GM21786 (cell line): ENCODE results near the gene ITGB1.
A peak's percentile ranks its signal among the peaks of the same experiment; 100 is the strongest.

ENCODE experiments used
- ATAC-seq: cut with Tn5 transposase; IDR thresholded peaks from one replicate; pipeline ENCODE4 v1.9.1; 2021; ENCODE audit not compliant: unreplicated experiment

The ITGB1 gene

DNA sequence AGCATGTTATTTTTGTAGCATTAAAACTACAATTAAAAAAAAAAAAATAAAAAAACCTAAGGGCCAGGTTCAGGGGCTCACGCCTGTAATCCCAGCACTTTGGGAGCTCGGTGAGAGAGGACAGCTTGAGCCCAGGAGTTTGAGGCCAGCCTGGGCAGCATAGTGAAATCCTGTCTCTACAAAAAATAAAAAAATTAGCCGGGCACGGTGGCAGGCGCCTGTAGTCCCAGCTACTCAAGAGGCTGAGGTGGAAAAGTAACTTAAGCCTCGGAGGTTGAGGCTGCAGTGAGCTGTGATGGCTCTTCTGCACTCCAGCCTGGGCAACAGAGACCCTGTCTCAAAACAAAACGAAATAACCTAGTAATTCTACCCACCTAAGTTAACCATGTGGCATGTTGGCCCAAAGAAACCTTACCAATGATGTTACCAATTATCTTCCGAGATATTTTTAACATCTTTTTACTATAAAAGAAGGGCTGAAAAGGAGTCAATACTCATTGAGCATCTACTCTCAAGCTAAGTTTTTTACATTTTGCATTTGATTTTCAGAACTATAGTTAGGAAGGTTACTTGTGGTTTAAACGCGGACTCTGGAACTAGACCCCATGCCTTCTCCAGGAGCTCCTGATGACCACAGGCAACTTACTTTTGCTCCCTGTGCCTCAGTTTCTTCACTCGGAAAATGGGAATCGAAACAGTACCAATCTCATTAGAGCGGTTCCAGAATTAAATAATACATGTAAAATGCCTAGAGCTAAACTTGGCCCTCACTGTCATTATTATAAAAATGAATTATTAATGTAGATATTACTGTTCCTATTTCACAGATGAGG lies 1.4 kb downstream of the ITGB1 start:
- no peak for ATAC-seq

DNA sequence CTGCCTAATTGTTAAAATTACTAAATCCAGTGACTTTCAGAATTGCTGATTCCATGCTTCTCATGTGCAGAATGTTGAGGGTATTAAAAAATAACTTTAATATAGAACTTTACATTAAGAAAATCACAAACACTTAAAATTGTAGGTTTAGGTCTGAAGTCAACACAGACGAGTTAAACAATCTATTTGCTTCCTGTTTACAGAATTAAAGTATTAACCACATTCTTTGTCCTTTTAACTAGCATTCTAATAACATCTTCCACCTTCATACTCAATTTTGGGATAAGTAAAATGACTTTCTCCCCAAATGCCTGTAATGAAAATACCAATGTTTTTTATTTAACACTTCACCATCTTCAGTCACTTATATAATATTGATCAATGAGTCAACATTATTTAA lies 2.2 kb downstream of the ITGB1 start:
- ATAC-seq, result no peak

DNA sequence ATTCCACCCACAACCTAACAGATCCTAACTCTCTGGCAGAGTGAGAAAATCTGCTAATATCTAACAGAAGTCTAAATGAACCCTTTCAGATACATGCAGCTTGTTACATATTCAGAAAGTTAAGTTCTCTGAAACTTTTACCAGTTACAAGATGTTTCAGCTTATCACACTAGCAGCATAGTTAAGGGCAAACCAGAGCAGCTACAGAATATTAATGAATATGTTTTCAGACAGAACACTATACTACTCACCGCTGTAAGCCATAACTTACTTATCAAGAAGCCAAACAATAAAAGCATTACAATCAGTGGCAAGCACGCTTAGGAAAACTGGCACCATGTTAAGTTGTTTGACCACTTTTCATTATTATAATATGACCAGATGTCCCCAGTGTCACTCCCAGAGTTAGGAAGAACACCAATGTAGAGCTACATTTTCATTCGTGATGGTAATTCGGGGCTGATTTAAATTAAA lies 2.7 kb downstream of the ITGB1 start:
- ATAC-seq, result no peak

DNA sequence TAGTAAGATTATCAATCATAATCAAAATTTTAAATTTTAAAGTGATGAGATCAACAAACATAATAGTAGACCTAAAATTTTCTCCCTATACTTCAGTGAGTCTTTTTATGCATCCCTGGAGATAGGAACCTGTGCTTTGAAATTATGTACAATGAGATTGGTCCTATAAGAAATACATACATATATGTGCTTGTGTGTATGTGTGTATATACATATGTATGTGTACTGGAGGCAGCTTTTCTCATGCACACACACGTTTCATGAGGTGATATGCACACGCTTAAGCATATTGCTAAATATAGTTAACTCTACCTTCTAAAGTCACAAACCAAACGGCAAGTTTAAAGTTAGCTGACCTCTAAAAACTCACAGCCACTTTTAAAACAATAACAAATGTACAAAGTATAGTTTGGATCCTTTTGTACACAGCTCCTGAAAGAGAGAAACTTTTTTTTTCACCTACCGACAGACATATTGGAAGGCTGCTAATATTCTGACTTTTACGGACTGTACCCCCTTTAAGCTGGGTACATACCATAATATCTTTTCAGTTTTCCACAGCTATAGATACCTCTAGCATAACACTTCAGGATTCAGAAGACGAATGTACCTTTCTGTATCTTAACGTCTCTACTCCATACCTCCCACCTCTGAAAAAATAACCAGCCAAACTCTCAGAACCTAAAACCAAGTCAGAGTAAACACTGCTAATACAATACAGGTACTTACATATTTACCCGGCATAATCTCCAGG lies 3.3 kb downstream of the ITGB1 start:
- no peak for ATAC-seq

DNA sequence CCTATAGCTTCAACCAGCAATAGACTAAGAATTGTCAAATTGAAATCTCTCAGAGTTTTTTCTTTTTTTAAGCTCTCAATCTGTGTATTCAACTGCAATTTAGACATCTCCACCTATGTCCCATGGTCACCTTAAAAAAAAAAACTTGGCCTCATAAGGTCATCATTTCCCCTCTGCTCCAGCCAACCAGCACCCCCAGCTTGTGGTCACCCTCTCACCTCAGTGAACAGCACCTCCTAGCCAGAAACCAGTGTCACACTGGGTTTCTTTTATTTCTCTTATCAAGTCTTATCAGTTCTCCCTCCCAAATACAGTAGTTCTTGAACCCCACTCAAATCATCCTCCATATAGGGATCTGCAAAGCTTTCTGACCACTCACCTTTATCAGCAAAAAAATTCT lies 4.0 kb downstream of the ITGB1 start:
- ATAC-seq, result no peak

DNA sequence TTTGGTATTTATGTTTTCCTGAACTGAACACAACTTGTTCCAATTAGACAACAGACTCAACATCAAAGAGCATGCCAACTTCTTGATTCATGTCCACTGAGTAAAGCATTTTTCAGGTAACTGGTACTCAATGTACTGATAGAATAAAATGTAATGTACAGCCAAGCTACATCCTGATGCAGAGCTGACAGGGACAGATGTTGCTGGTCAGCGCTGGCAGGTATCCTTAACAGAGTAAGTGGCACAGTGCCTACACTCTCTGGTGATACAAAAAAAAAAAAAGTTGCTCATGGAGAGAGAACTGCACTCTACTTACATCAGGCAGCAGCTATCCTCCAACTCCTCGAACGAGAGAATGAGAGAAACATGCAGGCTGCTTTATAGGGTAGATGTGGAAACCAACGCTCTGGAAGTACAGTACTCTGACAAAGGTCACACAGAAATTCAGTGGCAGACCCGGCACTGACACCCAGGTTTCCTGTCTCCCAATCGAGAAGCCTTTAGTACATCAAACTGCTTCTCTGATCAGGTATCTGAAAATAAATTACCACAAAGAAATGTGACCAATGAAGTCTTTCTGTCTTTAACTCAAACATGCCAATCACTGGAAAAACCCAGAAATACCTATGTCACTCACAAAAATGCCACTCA lies 4.6 kb downstream of the ITGB1 start:
- no peak for ATAC-seq

DNA sequence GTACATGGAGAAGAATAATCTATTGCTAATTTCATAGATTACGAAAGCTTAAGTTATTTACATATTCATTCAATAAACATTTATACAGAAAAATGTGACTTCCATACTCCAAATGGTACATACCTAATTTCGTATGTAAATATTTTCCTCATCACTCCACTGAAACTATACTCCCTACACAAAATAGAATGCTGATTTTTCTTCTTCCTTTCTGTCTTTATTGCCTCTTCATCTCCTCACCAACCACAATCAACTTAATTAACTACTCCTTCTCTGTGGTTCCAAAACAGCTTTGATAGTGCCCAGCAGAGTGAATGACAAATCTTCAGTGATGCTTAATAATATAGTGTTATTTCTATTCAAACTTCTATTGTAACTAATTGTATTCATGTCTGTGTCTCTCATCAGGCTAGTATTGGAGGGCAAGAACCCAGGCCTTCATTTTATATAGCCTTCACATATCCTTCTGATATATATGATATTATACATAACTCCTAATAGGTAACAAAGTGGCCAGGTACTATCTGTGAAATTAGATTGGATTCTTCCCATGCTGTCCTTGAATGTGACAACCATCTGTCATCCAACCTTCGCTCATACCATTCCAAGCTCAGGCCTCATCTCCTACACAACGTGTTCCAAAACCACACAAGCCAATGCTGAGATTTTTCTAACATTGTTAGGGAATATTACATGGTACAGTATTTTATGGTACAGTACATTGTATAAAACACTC lies 5.3 kb downstream of the ITGB1 start:
- no peak for ATAC-seq

DNA sequence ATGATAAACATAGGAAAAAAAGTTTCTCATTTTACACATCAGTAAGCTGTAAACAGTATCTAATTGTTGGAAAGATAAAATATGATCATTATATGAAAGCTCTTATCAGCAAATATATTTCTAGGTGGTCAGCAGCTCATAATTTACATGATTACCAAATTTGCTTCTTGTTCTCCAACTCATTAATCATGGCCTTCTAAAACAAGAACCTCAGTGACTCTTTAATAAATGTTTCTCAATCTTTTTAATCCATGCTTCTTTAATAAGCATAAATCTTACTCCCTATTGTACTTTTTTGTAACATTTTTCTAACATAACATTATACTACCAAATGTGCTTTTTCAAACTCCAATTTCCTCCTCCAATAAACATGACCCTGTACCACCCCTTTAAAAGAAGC lies 5.9 kb downstream of the ITGB1 start:
- ATAC-seq, result no peak

DNA sequence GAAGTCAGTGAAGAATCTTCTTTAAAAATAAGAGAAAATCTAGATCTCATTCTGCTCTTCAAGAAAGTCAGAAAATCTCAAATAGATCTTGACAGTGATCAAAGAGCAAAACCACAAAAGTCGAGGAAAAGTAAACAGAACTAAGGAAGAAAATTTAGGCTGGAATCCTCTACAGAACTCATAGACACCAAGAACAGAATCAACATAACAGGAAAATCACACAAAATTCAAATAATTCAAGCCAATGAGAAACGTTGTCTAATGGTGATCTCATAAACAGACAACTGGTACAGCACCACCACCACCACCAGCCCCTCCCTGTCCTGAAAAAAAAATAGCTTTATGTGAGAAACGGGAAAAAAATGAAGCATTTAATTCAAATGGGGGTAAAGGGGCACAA lies 6.9 kb downstream of the ITGB1 start:
- ATAC-seq, result no peak

DNA sequence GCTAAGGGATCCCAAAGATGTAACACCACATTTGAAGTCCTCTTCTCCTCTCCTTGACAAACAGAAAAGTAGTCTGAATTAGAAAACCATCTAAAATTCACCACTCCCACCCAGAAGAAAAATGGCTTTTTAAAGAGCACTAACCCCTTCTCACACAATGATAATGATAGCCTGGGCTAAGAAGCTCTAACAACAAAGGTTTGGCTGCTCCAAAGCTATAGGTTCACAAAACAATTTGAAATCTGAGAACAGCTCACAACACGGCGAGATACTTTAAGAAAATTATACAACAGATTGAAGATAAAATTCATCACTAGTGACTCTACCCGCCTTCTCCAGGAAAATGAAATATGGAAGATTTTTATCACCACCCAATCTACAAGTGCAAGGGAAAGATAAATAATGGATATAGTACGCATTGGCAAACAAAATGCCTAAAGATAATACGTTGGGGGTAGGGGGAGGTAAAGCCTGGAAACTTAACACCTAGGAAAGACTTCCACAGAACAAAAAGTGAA lies 7.4 kb downstream of the ITGB1 start:
- no peak for ATAC-seq

DNA sequence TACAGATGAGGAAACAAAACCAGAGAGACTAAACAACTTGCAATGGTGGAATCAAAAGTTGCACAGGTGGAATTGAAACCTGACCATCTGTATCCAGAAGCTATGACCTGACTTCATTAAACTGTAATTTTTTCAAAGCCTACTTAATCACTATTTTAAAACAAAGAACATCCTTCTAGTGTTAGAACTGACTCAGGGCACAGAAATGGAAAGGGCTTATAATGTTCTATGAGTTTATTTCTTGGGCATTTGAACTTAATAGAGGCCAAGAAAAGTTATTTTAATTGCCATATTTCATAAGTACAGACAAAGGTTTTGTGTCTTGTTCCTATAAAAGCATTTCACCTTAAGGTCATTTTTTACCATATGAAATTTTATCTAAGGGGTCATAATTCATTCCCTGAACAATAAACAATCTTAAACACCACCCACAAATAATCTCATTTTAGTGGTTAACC lies 8.8 kb downstream of the ITGB1 start:
- ATAC-seq, result no peak

DNA sequence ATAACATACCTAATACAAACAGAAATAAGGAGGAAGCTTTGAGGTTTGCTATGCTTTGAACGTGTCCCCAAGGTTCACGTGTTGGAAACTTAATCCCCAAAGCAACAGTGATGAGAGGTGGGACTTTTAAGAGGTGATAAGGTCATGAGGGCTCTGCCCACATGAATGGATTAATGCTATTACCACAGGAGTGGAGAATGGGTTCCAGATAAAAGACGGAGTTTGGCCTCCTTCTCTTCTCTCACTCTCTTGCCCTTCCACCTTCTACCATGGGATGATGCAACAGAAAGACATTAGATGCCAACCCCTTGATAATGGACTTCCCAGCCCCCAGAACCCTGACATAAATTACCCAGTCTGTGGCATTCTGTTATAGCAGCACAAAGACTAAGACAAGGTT lies 9.6 kb downstream of the ITGB1 start:
- ATAC-seq, result no peak

DNA sequence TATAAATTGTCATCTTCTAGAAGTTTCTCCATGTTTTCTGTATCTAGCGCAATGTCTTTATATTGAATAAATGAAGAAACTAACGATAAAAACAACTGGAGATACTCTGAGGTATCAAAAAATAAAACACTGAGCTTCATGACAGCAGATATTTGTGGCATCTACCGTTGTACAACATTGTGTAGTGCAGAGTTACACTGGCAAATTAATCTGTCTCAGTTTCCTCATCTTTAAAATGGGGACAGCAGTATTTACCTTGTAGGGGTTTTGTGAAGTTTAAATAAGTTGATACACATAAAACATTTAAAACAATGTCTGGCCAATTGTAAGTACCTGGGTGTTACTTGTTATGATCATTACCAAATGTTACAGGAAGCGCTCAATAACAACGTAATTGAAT lies 10.4 kb downstream of the ITGB1 start:
- ATAC-seq, result no peak

DNA sequence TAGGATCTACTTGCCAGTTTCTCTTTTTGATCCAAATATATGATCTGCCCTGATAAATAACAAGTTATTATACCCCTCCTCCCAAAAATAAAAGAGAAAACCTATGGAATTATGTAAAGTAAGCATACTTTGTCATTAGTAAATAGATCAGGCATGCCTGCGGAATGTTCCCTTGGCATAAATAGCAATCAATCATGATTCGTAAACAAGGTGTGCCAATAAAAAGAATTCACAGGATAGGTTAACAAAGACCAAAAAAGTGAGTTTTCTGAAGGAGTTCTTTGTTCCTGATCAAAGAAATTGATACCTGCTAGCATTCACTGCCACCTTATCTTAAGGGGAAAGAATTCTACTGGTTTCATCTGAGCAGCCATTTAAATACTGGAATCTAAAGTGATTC lies 11.9 kb downstream of the ITGB1 start:
- ATAC-seq, result no peak

DNA sequence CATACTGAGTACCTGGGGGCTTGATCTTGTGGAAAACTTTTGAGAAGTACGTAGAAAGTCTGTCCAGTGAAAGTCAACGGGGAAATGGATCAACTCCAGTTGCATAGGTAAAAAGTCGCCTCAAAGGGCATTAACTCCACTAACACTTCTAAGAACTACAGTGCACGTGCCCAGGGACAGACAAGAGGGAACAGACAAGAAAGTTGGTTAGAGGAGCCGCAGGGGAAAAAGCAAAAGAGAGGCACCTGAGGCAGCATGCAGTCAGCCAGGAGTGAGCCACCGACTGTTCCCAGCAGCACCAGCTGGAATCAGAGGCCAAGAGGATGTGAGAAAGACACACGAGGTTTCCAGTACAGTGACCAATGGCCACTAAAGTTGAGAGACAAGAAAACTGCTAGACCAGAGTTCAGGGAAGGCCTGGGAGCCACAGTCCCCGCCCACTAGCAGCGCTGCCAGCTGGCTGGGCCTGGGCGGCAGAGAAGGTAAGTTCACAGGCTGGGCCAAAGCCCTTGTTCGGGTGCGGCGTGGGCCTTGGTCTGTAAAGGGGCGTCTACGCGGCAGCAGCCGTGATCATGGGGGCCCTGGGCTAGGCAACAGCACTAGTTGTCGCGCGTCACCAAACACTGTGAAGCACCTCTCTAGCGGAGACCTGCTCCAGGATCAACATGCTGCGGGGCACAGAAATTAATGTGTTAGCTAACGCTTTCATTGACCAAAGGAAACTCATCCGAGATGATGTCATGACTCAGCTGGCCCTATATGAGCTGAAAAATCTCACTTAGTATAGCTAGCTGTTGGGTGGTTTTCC lies 14.0 kb downstream of the ITGB1 start:
- ATAC-seq, result no peak

DNA sequence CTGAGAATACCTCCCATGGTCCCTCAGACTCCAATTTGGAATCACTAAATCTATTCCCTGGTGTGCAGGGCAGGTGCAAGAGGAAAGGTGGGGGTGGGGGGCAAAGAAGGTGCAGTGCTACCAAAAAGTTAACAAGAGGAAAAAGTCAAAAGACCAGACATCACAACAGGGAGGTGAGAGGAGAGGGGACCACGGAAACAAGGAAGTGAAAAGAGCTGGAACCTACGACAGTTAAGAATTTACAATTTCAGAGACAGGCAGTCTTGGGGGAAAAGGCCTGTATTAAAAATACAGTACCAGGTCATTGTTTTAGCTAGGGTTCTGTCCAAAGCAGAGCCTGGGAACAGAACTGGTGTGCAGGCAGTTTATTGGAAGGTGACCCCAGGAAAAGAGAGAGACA lies 14.6 kb downstream of the ITGB1 start:
- peak; percentile 72 for ATAC-seq

DNA sequence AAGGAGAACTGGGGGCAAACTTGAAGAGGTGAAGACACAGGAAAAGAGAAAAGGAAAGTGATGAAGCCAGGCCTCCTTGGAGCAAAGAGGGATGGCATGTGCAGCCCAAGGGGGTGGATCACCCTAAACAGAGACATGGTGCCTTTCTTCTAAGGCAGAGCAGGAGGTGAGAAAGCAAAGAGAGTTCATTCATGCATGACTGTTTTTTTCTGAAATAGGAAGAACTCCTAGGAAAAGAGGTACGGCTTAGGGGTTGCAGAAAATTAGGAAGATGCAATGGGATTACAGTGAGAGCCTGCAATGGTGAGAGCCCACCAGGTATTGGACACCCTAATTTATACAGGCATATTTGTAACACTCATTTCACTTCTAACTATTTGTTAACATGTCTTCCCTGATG lies 15.9 kb downstream of the ITGB1 start:
- no peak for ATAC-seq

DNA sequence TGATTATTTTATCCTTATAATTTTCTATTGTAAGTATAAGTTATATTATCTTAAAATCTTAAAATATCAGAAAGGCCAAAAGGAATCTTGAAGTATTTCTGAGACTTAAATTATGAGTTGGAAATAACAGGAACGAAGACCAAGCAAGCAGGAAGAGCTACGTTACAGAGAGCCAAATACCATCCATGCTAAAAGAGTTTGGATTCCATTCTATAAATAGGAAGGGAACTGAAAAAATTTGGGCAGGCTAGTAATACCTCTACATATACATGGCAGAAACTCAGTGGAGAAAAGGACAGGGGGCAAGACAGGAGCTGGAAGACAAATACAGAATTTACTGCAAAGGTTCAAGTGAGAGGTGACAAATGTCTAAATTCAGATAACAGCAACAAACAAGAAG lies 16.7 kb downstream of the ITGB1 start:
- no peak for ATAC-seq

DNA sequence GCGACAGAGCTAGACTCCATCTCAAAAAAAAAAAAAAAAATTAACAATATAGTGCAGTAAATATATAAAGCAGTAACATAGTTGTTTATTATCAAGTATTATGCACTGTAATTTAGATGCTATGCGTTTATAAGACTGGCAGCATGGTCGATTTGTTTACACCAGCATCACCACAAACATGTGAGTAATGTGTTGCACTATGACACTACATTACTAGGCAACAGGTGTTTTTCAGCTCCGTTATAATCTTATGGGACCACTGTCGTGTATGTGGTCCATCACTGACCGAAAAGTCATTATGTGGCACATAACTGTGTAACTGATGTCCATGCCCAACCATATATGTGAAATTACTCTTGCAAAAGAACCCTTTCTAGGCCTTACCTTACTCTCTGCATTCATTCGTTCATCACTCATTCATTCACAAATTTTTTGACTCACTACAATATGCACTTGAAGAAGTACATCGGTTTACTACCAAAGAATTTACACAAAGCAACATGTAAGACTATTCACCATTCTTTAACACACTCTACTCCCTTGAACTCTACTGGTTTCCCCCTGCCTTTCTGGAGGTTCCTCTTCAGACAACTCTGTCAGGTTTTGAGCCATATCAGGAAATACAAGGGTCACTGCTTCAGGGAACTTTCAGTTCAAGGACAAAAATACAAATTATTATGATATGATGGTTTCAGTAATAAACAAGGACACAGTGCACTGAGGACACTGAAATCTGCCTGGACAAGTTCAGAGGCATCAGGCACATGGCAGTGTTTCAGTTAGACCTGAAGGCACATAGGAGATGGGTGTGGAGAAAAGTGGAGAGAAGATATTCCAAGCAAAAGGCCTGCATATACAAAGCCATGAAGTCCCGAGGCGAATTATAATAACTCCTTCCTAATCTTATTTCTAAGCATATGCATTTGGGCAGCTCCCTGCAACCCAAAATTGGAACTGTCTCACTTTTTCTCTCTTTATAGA lies 17.4 kb downstream of the ITGB1 start:
- ATAC-seq, result no peak
